K562 (cell line): Measurements from ENCODE around the gene PPP1R16B. TPM values are rescaled to one million over a fixed set of nuclear protein-coding genes. Genes with fewer than 3 reads are reported as not detected.

Source experiments
- E2F3 ChIP-seq: fragments of 250-450 bp; sonication (Bioruptor Pico); IDR thresholded peaks from 2 replicates; pipeline ENCODE4 v1.4.0; 2020; ENCODE audit warnings: mild to moderate bottlenecking
- FOXP1 ChIP-seq: sonication (generic); formaldehyde crosslinking; IDR thresholded peaks from 2 replicates; pipeline ENCODE4 v1.8.0; 2022; ENCODE audit warnings: mild to moderate bottlenecking, missing genetic modification reagents
- GABPA ChIP-seq: fragments of 200-800 bp; sonication (Bioruptor generic); conservative IDR thresholded peaks from 2 replicates; pipeline ENCODE4 v1.6.1; 2016; ENCODE audit warnings: low read depth, missing genetic modification characterization, missing compliant biosample characterization
- KAT7 ChIP-seq: sonication (generic); formaldehyde crosslinking; IDR thresholded peaks from 2 replicates; pipeline ENCODE4 v1.8.0; 2022; ENCODE audit warnings: missing genetic modification reagents, mild to moderate bottlenecking, borderline replicate concordance
- MYBL2 ChIP-seq, 2 experiments: fragments of 450-650 bp in 1 of 2; sonication (generic) in 1 of 2; formaldehyde crosslinking in 1 of 2; IDR thresholded peaks; 2 replicates each; pipeline versions ENCODE4 v1.6.1 to v1.8.1; 2017 to 2022; ENCODE audit warnings: borderline replicate concordance in 1 of 2, inconsistent platforms in 1 of 2, low read depth in 1 of 2, mild to moderate bottlenecking in 1 of 2, missing genetic modification reagents in 1 of 2, moderate library complexity in 1 of 2
- NONO ChIP-seq, 2 experiments: fragments of 200-400 bp in 1 of 2; fragments of 450-650 bp in 1 of 2; formaldehyde crosslinking in 1 of 2; IDR thresholded peaks; 2 replicates each; pipeline ENCODE4 v1.6.1; 2017; ENCODE audit warnings: low read depth in 2 of 2, mild to moderate bottlenecking in 2 of 2, moderate library complexity in 2 of 2, low read length in 1 of 2
- NR2C2 ChIP-seq, 2 experiments: fragments of 200-800 bp in 1 of 2; sonication (Bioruptor generic) in 1 of 2; sonication (generic) in 1 of 2; formaldehyde crosslinking in 1 of 2; IDR thresholded peaks; 2 replicates each; pipeline versions ENCODE4 v1.6.1 to v1.8.0; 2016 to 2022; ENCODE audit warnings: mild to moderate bottlenecking in 1 of 2, missing compliant biosample characterization in 1 of 2, missing genetic modification characterization in 1 of 2, missing genetic modification reagents in 1 of 2
- PHF8 ChIP-seq: fragments of 200-600 bp; sonication (generic); IDR thresholded peaks from 2 replicates; pipeline ENCODE4 v1.6.1; 2012; ENCODE audit warnings: mixed run types, mild to moderate bottlenecking, inconsistent platforms, low read length, moderate library complexity, borderline replicate concordance
- POLR2A ChIP-seq: fragments of 450-650 bp; conservative IDR thresholded peaks from 2 replicates; pipeline ENCODE4 v1.6.1; 2016
- POLR2B ChIP-seq: fragments of 450-650 bp; IDR thresholded peaks from 2 replicates; pipeline ENCODE4 v1.6.1; 2018; ENCODE audit warnings: low read depth; ENCODE audit not compliant: partially characterized antibody
- POLR2G ChIP-seq: fragments of 200-400 bp; formaldehyde crosslinking; IDR thresholded peaks from 2 replicates; pipeline ENCODE4 v1.6.1; 2017; ENCODE audit warnings: low read depth, mild to moderate bottlenecking, antibody characterized with exemption, low read length, moderate library complexity
- POLR2H ChIP-seq: IDR thresholded peaks from 2 replicates; pipeline ENCODE4 v1.6.1; 2016; ENCODE audit warnings: missing genetic modification characterization, low read depth, mild to moderate bottlenecking, control low read depth, missing compliant biosample characterization, moderate library complexity
- polyA plus RNA-seq, 8 experiments: library from polyadenylated mRNA; depleted of rRNA in 4 of 8; stranded (reverse) in 5 of 8; unstranded in 3 of 8; fragments of >200 nt; fragmentation: Nextera tagmentation in 2 of 8; fragmentation: Illumina TruSeq in 1 of 8; extraction: Ambion mirVana in 2 of 8; extraction: Trizol in 1 of 8; gene quantifications; 2 replicates each; pipeline versions ENCODE4 v1.2.1 to v1.2.3, GENCODE V29; 2011 to 2014; ENCODE audit warnings: inconsistent platforms in 1 of 8, missing spikeins in 1 of 8
- total RNA-seq, 7 experiments: library from RNA; depleted of rRNA in 6 of 7; stranded (reverse); fragments of >200 nt in 6 of 7; fragmentation: Illumina TruSeq in 2 of 7; extraction: Trizol in 2 of 7; gene quantifications; 2 replicates each; pipeline versions ENCODE4 v1.2.1 to v1.2.3, GENCODE V29; 2011 to 2021; ENCODE audit warnings: low replicate concordance in 1 of 7
- TF ChIP-seq, protein P1 (sequence below), 2 experiments: fragments of 450-650 bp; IDR thresholded peaks; 2 replicates each; pipeline ENCODE4 v1.6.1; 2016; ENCODE audit warnings: mild to moderate bottlenecking in 2 of 2, borderline replicate concordance in 1 of 2, low read depth in 1 of 2, moderate library complexity in 1 of 2
- TF ChIP-seq, protein P2 (sequence below): sonication (generic); formaldehyde crosslinking; IDR thresholded peaks from 2 replicates; pipeline ENCODE4 v1.8.0; 2023; ENCODE audit warnings: mild to moderate bottlenecking, missing genetic modification reagents

PPP1R16B gene
- total and polyA plus RNA-seq, 9 of the 15 experiments (the other 6 are each of a cell fraction or from before 2014, with no cell fraction given): 1.5 to 11.5 (median 6.8) TPM

DNA sequence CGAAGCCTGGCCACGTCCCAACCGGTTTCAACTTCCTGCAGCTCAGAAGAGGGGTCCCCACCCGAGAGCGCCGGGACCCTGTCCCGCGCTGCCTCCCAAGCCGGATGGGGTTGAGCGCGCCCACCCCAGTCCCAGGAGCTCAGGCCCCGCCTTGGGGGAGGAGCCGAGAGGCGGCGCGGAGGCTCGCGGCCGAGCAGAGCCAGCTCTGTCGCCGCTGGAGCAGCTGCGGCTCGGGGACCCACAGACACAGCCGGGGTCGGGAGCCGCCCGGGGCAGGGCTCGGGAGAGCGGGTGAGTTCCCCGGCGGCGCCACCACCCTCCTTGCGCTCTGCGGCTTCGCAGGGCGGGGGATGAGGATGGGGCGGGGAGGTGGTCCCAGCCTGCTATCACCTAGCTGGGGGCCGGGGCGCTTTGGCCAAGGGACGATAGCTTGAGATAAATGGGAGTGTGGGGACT, at the start of gene PPP1R16B (continued):
- TF ChIP-seq, protein P1, sequence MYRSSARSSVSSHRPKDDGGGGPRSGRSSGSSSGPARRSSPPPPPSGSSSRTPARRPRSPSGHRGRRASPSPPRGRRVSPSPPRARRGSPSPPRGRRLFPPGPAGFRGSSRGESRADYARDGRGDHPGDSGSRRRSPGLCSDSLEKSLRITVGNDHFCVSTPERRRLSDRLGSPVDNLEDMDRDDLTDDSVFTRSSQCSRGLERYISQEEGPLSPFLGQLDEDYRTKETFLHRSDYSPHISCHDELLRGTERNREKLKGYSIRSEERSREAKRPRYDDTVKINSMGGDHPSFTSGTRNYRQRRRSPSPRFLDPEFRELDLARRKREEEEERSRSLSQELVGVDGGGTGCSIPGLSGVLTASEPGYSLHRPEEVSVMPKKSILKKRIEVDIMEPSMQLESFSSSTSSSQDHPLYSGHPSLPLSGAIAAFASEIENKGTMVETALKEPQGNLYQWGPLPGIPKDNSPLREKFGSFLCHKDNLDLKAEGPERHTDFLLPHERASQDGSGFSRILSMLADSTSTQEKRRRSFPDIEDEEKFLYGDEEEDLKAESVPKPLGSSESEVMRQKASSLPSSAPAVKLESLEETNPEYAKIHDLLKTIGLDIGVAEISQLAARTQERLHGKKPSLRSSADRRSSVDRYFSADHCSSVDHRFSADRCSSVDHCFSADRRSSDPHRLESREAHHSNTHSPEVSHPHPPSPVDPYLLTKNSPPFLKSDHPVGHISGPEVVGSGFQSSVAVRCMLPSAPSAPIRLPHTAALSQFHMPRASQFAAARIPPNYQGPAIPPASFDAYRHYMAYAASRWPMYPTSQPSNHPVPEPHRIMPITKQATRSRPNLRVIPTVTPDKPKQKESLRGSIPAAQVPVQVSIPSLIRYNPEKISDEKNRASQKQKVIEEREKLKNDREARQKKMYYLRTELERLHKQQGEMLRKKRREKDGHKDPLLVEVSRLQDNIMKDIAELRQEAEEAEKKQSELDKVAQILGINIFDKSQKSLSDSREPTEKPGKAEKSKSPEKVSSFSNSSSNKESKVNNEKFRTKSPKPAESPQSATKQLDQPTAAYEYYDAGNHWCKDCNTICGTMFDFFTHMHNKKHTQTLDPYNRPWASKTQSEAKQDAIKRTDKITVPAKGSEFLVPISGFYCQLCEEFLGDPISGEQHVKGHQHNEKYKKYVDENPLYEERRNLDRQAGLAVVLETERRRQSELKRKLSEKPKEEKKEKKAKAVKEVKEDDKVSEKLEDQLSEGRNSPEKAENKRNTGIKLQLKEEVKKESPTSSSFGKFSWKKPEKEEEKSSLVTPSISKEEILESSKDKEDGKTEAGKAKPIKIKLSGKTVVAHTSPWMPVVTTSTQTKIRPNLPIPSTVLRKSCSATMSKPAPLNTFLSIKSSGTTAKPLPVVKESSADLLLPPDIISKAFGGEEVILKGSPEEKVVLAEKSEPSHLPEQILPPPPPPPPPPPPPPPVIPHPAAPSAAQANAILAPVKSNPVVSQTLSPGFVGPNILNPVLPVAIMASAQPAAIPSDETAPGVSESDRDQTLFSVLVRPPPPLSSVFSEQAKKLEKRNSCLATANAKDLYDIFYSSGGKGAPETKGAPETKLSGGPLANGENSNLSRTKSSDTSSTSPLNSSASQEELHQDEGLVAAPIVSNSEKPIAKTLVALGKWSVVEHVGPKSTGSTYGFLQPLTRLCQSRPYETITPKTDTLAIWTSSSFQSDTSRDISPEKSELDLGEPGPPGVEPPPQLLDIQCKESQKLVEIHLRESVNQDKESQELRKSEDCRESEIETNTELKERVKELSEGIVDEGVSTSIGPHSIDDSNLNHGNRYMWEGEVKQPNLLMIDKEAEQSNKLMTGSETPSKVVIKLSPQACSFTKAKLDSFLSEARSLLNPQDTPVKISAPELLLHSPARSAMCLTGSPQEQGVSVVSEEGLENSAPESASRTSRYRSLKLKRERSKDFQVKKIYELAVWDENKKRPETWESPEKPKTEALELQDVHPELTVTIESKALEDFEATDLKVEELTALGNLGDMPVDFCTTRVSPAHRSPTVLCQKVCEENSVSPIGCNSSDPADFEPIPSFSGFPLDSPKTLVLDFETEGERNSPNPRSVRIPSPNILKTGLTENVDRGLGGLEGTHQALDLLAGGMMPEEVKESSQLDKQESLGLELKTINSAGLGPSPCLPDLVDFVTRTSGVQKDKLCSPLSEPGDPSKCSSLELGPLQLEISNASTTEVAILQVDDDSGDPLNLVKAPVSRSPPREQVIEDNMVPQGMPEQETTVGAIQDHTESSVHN (IDR thresholded peaks at IDR 0.05; ENCODE audit: borderline replicate concordance in 1 of 2, low read depth in 1 of 2): no peak
- peak; percentile 81; the same call in 1 of the 2 replicates for TF ChIP-seq KAT7 (CRISPR knock-in tag)
- no peak for TF ChIP-seq E2F3
- peak; percentile 45; the same call in 1 of the 2 replicates for TF ChIP-seq POLR2H (tag)
- TF ChIP-seq NR2C2 (CRISPR knock-in tag; IDR thresholded peaks at IDR 0.05): no peak
- 0 out of 2 replicates have a peak, but pooled peaks have one; percentile 2 for TF ChIP-seq NR2C2 (tag; IDR thresholded peaks at IDR 0.05)
- TF ChIP-seq POLR2B: peak; percentile 55
- TF ChIP-seq GABPA (tag): 0 out of 2 replicates have a peak, but pooled peaks have one; percentile 0
- TF ChIP-seq PHF8: peak; percentile 62; the same call in 1 of the 2 replicates
- no peak for TF ChIP-seq FOXP1
- no peak for TF ChIP-seq MYBL2 (IDR thresholded peaks at IDR 0.05; ENCODE audit: low read depth)
- TF ChIP-seq MYBL2 (CRISPR knock-in tag; IDR thresholded peaks at IDR 0.05; ENCODE audit: borderline replicate concordance): no peak
- peak; percentile 94 for TF ChIP-seq POLR2G
- peak in 1 of 2 experiments; percentile 49; a peak in 1 of 4 replicates for TF ChIP-seq NONO (IDR thresholded peaks at IDR 0.05; ENCODE audit: low read depth in 2 of 2, low read length in 1 of 2)
- TF ChIP-seq, protein P2, sequence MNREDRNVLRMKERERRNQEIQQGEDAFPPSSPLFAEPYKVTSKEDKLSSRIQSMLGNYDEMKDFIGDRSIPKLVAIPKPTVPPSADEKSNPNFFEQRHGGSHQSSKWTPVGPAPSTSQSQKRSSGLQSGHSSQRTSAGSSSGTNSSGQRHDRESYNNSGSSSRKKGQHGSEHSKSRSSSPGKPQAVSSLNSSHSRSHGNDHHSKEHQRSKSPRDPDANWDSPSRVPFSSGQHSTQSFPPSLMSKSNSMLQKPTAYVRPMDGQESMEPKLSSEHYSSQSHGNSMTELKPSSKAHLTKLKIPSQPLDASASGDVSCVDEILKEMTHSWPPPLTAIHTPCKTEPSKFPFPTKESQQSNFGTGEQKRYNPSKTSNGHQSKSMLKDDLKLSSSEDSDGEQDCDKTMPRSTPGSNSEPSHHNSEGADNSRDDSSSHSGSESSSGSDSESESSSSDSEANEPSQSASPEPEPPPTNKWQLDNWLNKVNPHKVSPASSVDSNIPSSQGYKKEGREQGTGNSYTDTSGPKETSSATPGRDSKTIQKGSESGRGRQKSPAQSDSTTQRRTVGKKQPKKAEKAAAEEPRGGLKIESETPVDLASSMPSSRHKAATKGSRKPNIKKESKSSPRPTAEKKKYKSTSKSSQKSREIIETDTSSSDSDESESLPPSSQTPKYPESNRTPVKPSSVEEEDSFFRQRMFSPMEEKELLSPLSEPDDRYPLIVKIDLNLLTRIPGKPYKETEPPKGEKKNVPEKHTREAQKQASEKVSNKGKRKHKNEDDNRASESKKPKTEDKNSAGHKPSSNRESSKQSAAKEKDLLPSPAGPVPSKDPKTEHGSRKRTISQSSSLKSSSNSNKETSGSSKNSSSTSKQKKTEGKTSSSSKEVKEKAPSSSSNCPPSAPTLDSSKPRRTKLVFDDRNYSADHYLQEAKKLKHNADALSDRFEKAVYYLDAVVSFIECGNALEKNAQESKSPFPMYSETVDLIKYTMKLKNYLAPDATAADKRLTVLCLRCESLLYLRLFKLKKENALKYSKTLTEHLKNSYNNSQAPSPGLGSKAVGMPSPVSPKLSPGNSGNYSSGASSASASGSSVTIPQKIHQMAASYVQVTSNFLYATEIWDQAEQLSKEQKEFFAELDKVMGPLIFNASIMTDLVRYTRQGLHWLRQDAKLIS (CRISPR knock-in tag): no peak; the same call in 1 of the 2 replicates
- peak; percentile 62; the same call in 1 of the 2 replicates for TF ChIP-seq POLR2A
